ENCODE results near the gene LDLRAD3.

DNA sequence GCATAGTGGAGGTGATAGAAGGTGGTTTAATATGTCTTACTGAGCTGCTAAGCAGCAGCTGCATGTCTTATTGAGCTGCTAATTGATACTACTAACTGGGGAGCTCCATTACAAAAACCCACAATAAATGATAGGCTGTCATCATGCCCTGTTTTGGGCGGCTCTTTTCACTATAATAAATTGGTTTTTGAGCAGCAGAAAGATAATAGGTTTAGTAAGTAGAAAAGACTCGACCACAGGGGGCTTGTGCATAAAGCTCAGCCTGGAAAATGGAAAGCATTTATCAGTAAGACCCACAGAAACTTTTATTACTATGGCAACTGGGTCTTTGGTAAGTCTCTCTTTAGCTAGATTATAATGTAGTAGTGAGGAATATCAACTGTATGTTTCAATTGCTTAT, 117.6 kb downstream of the LDLRAD3 start:
- TF ChIP-seq CTCF (IDR thresholded peaks at IDR 0.05), result no peak
- no peak for TF ChIP-seq POLR2A (IDR thresholded peaks at IDR 0.05)

Data from uterus (tissue), 2 donors.